Lower lobe of right lung (tissue), 2 donors: ENCODE measurements around the gene ATP8A1. TPM values are rescaled to one million over a fixed set of nuclear protein-coding genes. Genes with fewer than 3 reads are reported as not detected.
A peak's percentile ranks its signal among the peaks of the same experiment; 100 is the strongest.

Source experiments
- ATAC-seq, 2 donors: fragments of 200-7000 bp; cut with Tn5 transposase; one replicate each; pipeline ENCODE4 v1.9.1; 2020 to 2022; ENCODE audit warnings: mild to moderate bottlenecking in 2 of 2, moderate library complexity in 2 of 2
- DNase-seq: peaks from one replicate; pipeline ENCODE4 v3.0.0-alpha.2; 2020
- H3K27ac ChIP-seq: fragments of 200-600 bp; one replicate; pipeline ENCODE4 v1.8.0; 2022
- H3K27me3 ChIP-seq: fragments of 200-600 bp; one replicate; pipeline ENCODE4 v1.8.0; 2022; ENCODE audit warnings: low read depth
- H3K36me3 ChIP-seq: fragments of 200-600 bp; one replicate; pipeline ENCODE4 v1.8.0; 2022; ENCODE audit warnings: mild to moderate bottlenecking
- H3K4me1 ChIP-seq: fragments of 200-600 bp; one replicate; pipeline ENCODE4 v1.8.0; 2022
- H3K4me3 ChIP-seq: fragments of 200-600 bp; one replicate; pipeline ENCODE4 v1.8.0; 2022; ENCODE audit warnings: mild to moderate bottlenecking
- H3K9me3 ChIP-seq: fragments of 200-600 bp; one replicate; pipeline ENCODE4 v1.8.0; 2022
- CTCF ChIP-seq: fragments of 200-600 bp; IDR thresholded peaks from one replicate; pipeline ENCODE4 v1.8.0; 2022; ENCODE audit warnings: antibody characterized with exemption, mild to moderate bottlenecking
- intact Hi-C: fragments of 100-400 bp; cut with DNase I; formaldehyde crosslinking; loops from one replicate; pipeline ENCODE4 v1.11.0; 2022
- total RNA-seq: library from RNA; stranded (reverse); fragmentation: NEBNext Ultra II Directional; extraction: Animal tissue kit (Norgen Biotek cat#: 25700); gene quantifications from one replicate; pipeline ENCODE4 v1.2.1, GENCODE V29; 2021
- donor health status: DM: no; HTN: yes; CAD: no; lungs with severe emphysema.

The ATP8A1 gene
- total RNA-seq, 1 donor from 2014 or later, result 84.7 TPM

GRCh38 chr4:42362591-42362990 is 294.3 kb downstream of the ATP8A1 start:
- Histone ChIP-seq H3K27ac (no peak overlapping the region), H3K36me3 (no peaks in the 10 kb centered on the region), H3K4me1 (peaks cover 6% of the 10 kb centered on the region), H3K4me3 (no peak overlapping the region), H3K9me3 (no peaks in the 10 kb centered on the region), H3K27me3 (no peaks in the 10 kb centered on the region)
- no peak for TF ChIP-seq CTCF
- no peak for ATAC-seq
- no peak for DNase-seq
- intact Hi-C loops, result no loop called here

GRCh38 chr4:42361456-42361855 is 295.4 kb downstream of the ATP8A1 start:
- H3K27ac ChIP-seq, result no peak overlapping the region
- intact Hi-C loops, result no loop called here
- H3K36me3 ChIP-seq, result no peaks in the 10 kb centered on the region
- H3K27me3 ChIP-seq, result no peaks in the 10 kb centered on the region
- no peak for ATAC-seq
- no peak for TF ChIP-seq CTCF
- H3K9me3 ChIP-seq, result no peaks in the 10 kb centered on the region
- DNase-seq, result no peak
- no peak overlapping the region for H3K4me3 ChIP-seq
- peaks cover 6% of the 10 kb centered on the region for H3K4me1 ChIP-seq

- no peaks in the 10 kb centered on the region for H3K36me3 ChIP-seq
- no peak overlapping the region for H3K27ac ChIP-seq
- intact Hi-C loops, result no loop called here
- ATAC-seq (no peak), DNase-seq (no peak)
- no peak overlapping the region for H3K4me3 ChIP-seq
- H3K9me3 ChIP-seq, result no peaks in the 10 kb centered on the region
- no peak for TF ChIP-seq CTCF
- H3K27me3 ChIP-seq, result no peaks in the 10 kb centered on the region
- H3K4me1 ChIP-seq, result peaks cover 6% of the 10 kb centered on the region
Observed at GRCh38 chr4:42360256-42360669, 296.6 kb downstream of the ATP8A1 start.

GRCh38 chr4:42359711-42360110 is 297.2 kb downstream of the ATP8A1 start:
- no peak for ATAC-seq
- H3K4me1 ChIP-seq, result peaks cover 6% of the 10 kb centered on the region
- H3K27ac ChIP-seq, result peak overlapping the region; percentile 21
- no peak for DNase-seq
- no peaks in the 10 kb centered on the region for H3K9me3 ChIP-seq
- no peaks in the 10 kb centered on the region for H3K36me3 ChIP-seq
- H3K4me3 ChIP-seq, result peak overlapping the region; percentile 20
- TF ChIP-seq CTCF, result no peak
- intact Hi-C loops, result no loop called here
- H3K27me3 ChIP-seq, result no peaks in the 10 kb centered on the region

Other genes with a start within 250 kb of the ATP8A1 start
- gene GRXCR1, start 235.6 kb upstream of the ATP8A1 start, total RNA-seq, result not detected